ENCODE results near the gene CNTN4. TPM values are rescaled to one million over a fixed set of nuclear protein-coding genes. Genes with fewer than 3 reads are reported as not detected.

The CNTN4 gene
- total RNA-seq, 3 donors from 2014 or later (not counting 1 experiment from before 2014, with no cell fraction given) = not detected

GRCh38 chr3:2311022-2311421 lies 212.4 kb downstream of the CNTN4 start:
- H3K4me1 Mint-ChIP-seq = no peaks in the 10 kb centered on the region
- Histone ChIP-seq H3K4me1 (ENCODE audit: control insufficient read depth, insufficient read depth, low read length) (no peaks in the 10 kb centered on the region), H3K9me3 (ENCODE audit: control insufficient read depth, insufficient read depth, low read length) (no peaks in the 10 kb centered on the region), H3K27ac (ENCODE audit: low read length) (no peak overlapping the region), H3K36me3 (ENCODE audit: control insufficient read depth, insufficient read depth, low read length) (no peaks in the 10 kb centered on the region), H3K27me3 (ENCODE audit: control insufficient read depth, insufficient read depth, low read length) (no peaks in the 10 kb centered on the region), H3K4me3 (ENCODE audit: low read length) (no peak overlapping the region)
- DNase-seq = no peak
- intact Hi-C loops (cut with micrococcal nuclease) = no loop called here
- ATAC-seq = no peak
- TF ChIP-seq CTCF (IDR thresholded peaks at IDR 0.05) = no peak
- H3K4me3 Mint-ChIP-seq = no peak overlapping the region
- peaks cover 0 to 14% of the 10 kb centered on the region in 2 donors for H3K9me3 Mint-ChIP-seq
- no peaks in the 10 kb centered on the region for H3K27me3 Mint-ChIP-seq (ENCODE audit: low read depth in 2 of 2)
- no peak overlapping the region for H3K27ac Mint-ChIP-seq
- WGBS (ENCODE audit: insufficient coverage) = 50% methylated on average over 1 of the region's 2 CpGs
- H3K36me3 Mint-ChIP-seq = no peaks in the 10 kb centered on the region

GRCh38 chr3:2317521-2317920 lies 218.9 kb downstream of the CNTN4 start:
- intact Hi-C loops (cut with micrococcal nuclease) = no loop called here
- DNase-seq = no peak
- Mint-ChIP-seq H3K27ac (no peak overlapping the region), H3K4me3 (no peak overlapping the region), H3K9me3 (peaks cover 4 to 8% of the 10 kb centered on the region in 2 donors), H3K27me3 (ENCODE audit: low read depth in 2 of 2) (no peaks in the 10 kb centered on the region), H3K4me1 (no peaks in the 10 kb centered on the region), H3K36me3 (no peaks in the 10 kb centered on the region)
- Histone ChIP-seq H3K4me3 (ENCODE audit: low read length) (no peak overlapping the region), H3K27ac (ENCODE audit: low read length) (no peak overlapping the region), H3K27me3 (ENCODE audit: control insufficient read depth, insufficient read depth, low read length) (no peaks in the 10 kb centered on the region), H3K36me3 (ENCODE audit: control insufficient read depth, insufficient read depth, low read length) (no peaks in the 10 kb centered on the region), H3K4me1 (ENCODE audit: control insufficient read depth, insufficient read depth, low read length) (no peaks in the 10 kb centered on the region), H3K9me3 (ENCODE audit: control insufficient read depth, insufficient read depth, low read length) (no peaks in the 10 kb centered on the region)
- WGBS (ENCODE audit: insufficient coverage) = 69% methylated on average over 7 of the region's 7 CpGs
- TF ChIP-seq CTCF (IDR thresholded peaks at IDR 0.05) = no peak
- ATAC-seq = no peak

GRCh38 chr3:2334921-2335320 lies 236.3 kb downstream of the CNTN4 start:
- H3K27me3 ChIP-seq (ENCODE audit: control insufficient read depth, insufficient read depth, low read length) = no peaks in the 10 kb centered on the region
- peaks cover 2 to 7% of the 10 kb centered on the region in 2 donors for H3K9me3 Mint-ChIP-seq

More at GRCh38 chr3:2334921-2335320, 236.3 kb downstream of the CNTN4 start:
- no peak overlapping the region for H3K27ac Mint-ChIP-seq
- DNase-seq (no peak), ATAC-seq (no peak)
- H3K27me3 Mint-ChIP-seq (ENCODE audit: low read depth in 2 of 2) = no peaks in the 10 kb centered on the region
- no peaks in the 10 kb centered on the region for H3K36me3 Mint-ChIP-seq
- H3K4me1 ChIP-seq (ENCODE audit: control insufficient read depth, insufficient read depth, low read length) = no peaks in the 10 kb centered on the region
- TF ChIP-seq CTCF (IDR thresholded peaks at IDR 0.05) = no peak
- no peak overlapping the region for H3K27ac ChIP-seq (ENCODE audit: low read length)
- no peak overlapping the region for H3K4me3 Mint-ChIP-seq
- 100% methylated on average over 2 of the region's 3 CpGs for WGBS (ENCODE audit: insufficient coverage)
- intact Hi-C loops (cut with micrococcal nuclease) = no loop called here
- peaks cover 3% of the 10 kb centered on the region for H3K9me3 ChIP-seq (ENCODE audit: control insufficient read depth, insufficient read depth, low read length)
- H3K4me3 ChIP-seq (ENCODE audit: low read length) = no peak overlapping the region
- no peaks in the 10 kb centered on the region for H3K36me3 ChIP-seq (ENCODE audit: control insufficient read depth, insufficient read depth, low read length)
- H3K4me1 Mint-ChIP-seq = no peaks in the 10 kb centered on the region
